Stomach smooth muscle (tissue), 2 donors: ENCODE measurements around the gene DDX52.

Experiments
- H3K27ac ChIP-seq: one replicate; pipeline ENCODE4 v1.7.0; 2013; ENCODE audit warnings: mild to moderate bottlenecking, low read length, inconsistent platforms
- H3K27me3 ChIP-seq, 2 donors: one replicate each; pipeline ENCODE4 v1.7.0; 2013; ENCODE audit warnings: low read length in 2 of 2; ENCODE audit not compliant: insufficient read depth in 2 of 2, control insufficient read depth in 1 of 2
- H3K36me3 ChIP-seq, 2 donors: one replicate each; pipeline ENCODE4 v1.7.0; 2013; ENCODE audit warnings: low read length in 2 of 2; ENCODE audit not compliant: control insufficient read depth in 2 of 2, insufficient read depth in 2 of 2
- H3K4me1 ChIP-seq: one replicate; pipeline ENCODE4 v1.7.0; 2013; ENCODE audit warnings: low read length; ENCODE audit not compliant: control insufficient read depth, insufficient read depth
- H3K4me3 ChIP-seq, 2 donors: one replicate each; pipeline ENCODE4 v1.7.0; 2013; ENCODE audit warnings: low read length in 2 of 2
- H3K9ac ChIP-seq, 2 donors: one replicate each; pipeline ENCODE4 v1.7.0; 2013; ENCODE audit warnings: low read length in 2 of 2, mild to moderate bottlenecking in 1 of 2
- H3K9me3 ChIP-seq, 2 donors: one replicate each; pipeline ENCODE4 v1.7.0; 2013; ENCODE audit warnings: low read length in 2 of 2; ENCODE audit not compliant: control insufficient read depth in 2 of 2
- donor health status: healthy.
- donor health status: Pancreatic carcinoma.

DDX52 gene

DNA sequence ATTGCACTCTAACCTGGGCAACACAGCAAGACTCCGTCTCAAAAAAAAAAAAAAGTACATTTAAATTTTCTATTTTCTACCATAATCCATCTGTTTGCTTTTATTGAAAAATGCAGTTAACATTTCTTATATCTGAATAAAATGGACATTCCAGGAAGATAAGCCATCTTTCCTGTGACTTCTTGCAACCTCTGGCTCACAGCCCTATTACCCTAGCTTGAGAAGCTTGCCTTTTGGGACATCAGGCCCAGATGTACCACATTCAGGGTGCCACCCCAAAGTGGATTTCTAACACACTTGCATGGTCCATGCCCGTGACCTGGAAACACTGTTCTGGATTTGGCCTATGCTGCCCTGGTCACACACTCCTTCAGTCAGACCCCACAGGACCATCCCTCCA is 30.1 kb upstream of the DDX52 start:
- Histone ChIP-seq H3K36me3 (no peaks in the 10 kb centered on the region), H3K4me1 (no peaks in the 10 kb centered on the region), H3K27me3 (no peaks in the 10 kb centered on the region), H3K9ac (no peak overlapping the region), H3K27ac (no peak overlapping the region), H3K4me3 (no peak overlapping the region), H3K9me3 (peaks cover under 1 to 1% of the 10 kb centered on the region in 2 donors)

DNA sequence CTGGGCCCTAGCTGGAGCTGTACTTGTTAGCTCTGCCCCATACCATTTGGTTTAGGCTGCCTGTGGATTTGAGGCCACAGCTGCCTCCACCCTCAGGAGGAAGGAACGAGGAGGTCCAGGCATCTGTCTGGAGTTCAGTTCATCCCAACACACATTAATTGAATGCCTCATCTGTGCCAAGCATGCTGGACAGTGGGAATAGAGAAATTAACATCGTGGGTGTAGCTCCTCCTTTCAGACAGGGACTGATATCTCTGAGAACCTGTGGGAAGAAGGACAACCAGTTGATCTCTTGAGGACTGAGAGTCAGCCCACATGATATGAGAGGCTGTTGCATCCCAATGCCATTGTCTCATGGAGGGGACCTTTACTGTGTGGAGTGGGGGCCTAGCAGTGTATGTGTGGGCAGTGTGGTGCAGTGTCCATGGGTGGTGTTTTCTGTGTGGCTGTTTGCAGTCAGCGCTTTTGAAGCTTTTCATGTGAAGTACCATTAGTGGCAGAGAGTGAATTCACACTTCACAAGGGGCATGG is 29.4 kb upstream of the DDX52 start:
- H3K9ac ChIP-seq, result no peak overlapping the region
- H3K36me3 ChIP-seq, result no peaks in the 10 kb centered on the region
- no peak overlapping the region for H3K27ac ChIP-seq
- H3K27me3 ChIP-seq, result no peaks in the 10 kb centered on the region
- H3K4me3 ChIP-seq, result no peak overlapping the region
- H3K4me1 ChIP-seq, result no peaks in the 10 kb centered on the region
- no peaks in the 10 kb centered on the region for H3K9me3 ChIP-seq

DNA sequence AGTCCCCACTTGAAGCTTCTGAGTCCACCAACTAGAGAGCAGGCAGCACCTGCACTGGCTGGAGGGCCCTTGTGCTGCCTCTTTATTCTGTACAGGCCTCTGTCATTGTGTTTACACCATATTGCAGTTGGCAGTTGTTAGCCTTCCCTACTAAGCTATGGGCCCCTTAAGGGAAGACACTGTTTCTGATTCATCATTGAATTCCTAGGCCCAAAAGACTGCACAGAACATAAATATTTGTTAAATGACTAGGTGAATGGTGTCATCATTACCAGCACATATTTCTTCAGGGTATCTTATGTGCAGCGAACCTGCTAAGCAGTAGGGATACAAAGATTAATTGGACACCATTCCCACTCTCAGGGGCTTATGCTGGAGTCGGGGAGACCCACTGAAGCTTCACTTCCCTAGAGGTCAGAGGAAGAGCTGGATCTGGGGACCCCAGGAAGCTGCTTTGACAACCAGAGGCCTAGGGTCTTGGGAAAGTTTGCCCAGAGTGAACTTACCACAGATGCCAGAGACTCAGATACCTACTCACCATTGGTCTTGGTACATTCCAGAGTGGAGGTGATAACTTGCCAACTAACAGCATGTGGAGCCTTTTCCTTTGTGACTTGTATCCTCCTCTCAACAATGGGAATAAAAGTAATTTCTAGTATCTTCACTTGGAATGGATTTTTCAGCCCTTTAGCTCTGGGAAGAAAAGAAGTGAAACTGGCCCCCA is 28.7 kb upstream of the DDX52 start:
- H3K27me3 ChIP-seq, result no peaks in the 10 kb centered on the region
- no peak overlapping the region for H3K9ac ChIP-seq
- no peaks in the 10 kb centered on the region for H3K36me3 ChIP-seq
- no peaks in the 10 kb centered on the region for H3K9me3 ChIP-seq
- H3K4me3 ChIP-seq, result no peak overlapping the region
- H3K4me1 ChIP-seq, result no peaks in the 10 kb centered on the region
- no peak overlapping the region for H3K27ac ChIP-seq

DNA sequence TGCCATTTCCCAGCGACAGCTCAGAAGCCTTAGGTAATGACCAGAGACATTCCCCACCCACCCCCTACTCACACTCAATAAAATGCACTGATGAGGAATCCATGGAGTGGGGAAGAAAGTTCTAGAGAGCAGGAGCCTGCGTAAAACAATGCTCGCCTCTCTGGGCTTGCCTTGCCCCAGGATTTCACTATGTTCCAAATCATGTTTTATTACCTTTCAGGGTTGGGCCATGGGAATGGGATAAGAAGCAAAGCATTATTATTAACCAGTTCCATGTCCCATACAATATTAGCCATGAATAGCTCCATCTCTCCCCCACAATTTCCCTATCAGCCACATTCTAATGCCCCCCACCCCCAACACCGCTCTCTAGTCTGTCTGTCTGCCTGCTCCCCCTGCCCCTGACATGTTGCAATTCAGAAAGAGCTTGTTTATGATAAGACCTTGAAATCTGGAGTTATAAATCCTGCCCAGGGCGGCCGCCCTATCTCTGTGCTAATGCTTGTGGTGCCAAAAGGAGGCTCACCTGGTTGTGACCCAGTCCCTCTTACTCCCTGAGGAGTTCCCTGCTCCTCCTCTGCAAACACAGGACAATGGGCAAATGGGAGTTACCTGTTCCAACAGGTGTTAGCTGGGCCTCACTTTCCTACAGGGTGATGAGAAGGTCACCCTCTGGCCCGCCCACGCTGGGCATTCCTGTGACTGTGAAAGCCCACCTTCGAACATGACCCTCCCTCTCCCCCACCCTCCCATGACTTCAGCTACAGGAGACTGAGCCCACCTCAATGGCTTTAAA is 28.0 kb upstream of the DDX52 start:
- Histone ChIP-seq H3K27ac (no peak overlapping the region), H3K36me3 (no peaks in the 10 kb centered on the region), H3K27me3 (no peaks in the 10 kb centered on the region), H3K4me3 (no peak overlapping the region), H3K4me1 (no peaks in the 10 kb centered on the region), H3K9ac (no peak overlapping the region), H3K9me3 (no peaks in the 10 kb centered on the region)

DNA sequence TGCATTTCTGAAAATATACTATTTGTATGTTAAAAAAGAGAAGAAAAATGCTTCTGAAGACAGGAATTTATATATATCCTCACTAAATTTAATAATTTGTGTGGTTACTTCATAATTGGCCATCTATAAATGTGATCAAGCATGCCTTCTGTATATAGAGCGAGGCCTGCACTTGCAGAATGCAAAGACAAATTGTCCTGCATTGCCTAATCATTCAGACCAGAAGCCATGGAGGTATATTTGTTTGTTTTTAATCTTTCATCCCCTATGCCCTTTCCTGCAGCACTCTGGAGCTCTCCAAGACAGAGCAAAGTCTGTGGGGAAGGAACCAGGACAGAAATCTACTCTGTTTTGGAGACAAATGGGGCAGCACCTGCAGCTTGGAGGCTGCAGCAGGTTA is 23.8 kb upstream of the DDX52 start:
- Histone ChIP-seq H3K9ac (no peak overlapping the region), H3K27ac (no peak overlapping the region), H3K4me3 (no peak overlapping the region), H3K36me3 (no peaks in the 10 kb centered on the region), H3K9me3 (no peaks in the 10 kb centered on the region), H3K27me3 (no peaks in the 10 kb centered on the region), H3K4me1 (no peaks in the 10 kb centered on the region)

DNA sequence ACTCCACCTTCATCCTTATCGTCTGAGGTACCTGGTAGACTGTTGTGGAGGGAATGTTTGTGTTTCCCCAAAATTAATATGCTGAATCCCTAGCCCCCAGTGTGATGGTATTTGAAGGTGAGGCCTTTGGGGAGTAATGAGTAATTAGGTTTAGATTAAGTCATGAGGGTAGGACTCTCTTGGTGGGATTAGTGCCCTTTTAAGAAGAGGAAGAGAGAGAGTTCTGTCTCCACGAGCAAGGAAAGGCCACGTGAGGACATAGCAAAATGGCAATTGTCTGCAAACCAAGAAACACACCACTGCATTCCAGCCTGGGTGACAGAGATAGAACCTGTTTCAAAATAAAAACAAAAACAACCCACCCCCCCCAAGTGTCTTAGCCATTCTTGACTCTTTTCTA is 21.0 kb upstream of the DDX52 start:
- Histone ChIP-seq H3K27me3 (no peaks in the 10 kb centered on the region), H3K4me1 (no peaks in the 10 kb centered on the region), H3K36me3 (no peaks in the 10 kb centered on the region)

DNA sequence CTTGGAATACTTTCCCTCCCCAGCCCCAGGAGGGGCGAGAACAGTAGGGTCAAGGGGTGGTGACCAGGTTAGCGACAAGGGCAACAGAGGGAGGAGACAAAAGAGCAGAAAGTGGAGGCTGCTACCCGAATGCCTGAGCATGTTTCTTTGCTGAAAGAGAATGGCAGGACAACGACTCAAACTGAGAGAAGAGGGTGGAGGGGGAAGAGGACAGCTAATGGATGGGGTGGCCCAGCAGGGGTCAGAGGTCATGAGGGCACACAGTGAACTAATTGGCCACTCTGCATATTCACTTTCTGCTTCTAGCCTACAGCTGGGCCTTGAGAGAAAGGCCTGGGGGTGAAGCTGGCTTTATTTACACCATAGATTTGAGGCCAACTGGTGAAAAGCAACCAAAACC is 19.1 kb upstream of the DDX52 start:
- Histone ChIP-seq H3K27ac (no peak overlapping the region), H3K9ac (no peak overlapping the region), H3K27me3 (no peaks in the 10 kb centered on the region), H3K4me3 (no peak overlapping the region), H3K36me3 (no peaks in the 10 kb centered on the region), H3K4me1 (no peaks in the 10 kb centered on the region), H3K9me3 (no peaks in the 10 kb centered on the region)

More for the DNA sequence above, 21.0 kb upstream of the DDX52 start:
- H3K9me3 ChIP-seq, result no peaks in the 10 kb centered on the region
- no peak overlapping the region for H3K9ac ChIP-seq
- H3K4me3 ChIP-seq, result no peak overlapping the region
- H3K27ac ChIP-seq, result no peak overlapping the region

DNA sequence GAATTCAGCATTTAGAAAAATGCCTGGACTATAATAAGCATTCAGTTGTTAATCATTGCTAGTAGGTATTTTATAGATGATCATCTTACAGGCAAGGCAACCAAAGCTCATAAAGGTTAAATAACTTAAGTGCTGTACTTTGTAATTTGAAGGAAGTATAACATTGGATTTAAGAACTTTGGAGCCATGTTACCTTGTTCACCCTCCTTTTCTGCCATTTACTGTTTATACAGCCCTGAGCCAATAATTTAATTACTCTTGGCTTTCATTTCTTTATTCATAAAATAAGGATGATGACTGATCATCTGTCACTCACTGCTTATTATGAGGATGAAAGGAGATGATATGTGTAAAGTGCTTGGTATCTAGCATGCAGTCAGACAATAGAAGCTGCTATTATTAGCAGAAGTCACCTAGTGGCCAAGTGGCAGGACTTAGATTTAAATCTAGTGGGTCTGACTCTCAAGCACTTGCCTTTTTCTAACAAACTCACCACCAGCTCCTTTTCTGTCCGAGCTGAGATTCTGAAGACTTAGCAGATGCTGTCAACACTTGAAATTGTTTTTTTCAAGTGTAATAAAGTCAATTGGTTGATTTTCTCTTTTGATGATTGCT is 18.3 kb upstream of the DDX52 start:
- no peaks in the 10 kb centered on the region for H3K27me3 ChIP-seq
- no peak overlapping the region for H3K4me3 ChIP-seq
- H3K4me1 ChIP-seq, result no peaks in the 10 kb centered on the region
- H3K36me3 ChIP-seq, result no peaks in the 10 kb centered on the region
- H3K9ac ChIP-seq, result no peak overlapping the region
- no peak overlapping the region for H3K27ac ChIP-seq
- H3K9me3 ChIP-seq, result no peaks in the 10 kb centered on the region

DNA sequence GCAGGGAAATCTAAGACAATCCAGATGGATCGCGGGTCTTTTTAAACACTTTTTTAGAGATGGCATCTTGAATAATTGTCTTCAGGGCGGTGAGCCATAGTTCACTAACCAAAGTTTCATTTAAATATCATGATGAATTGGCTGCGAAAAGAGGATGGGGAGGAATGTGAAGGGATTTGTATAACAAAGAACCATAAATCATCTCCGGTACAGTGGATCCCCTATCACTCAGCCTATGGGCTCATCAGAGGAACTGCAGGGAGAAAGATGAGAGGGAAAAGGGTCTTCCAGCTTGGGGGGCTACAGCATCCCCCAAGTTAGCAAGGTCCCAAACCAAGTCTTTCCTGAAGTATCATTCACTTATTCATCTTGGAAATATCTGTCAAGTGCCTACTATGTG is 16.7 kb upstream of the DDX52 start:
- Histone ChIP-seq H3K9ac (no peak overlapping the region), H3K27ac (no peak overlapping the region), H3K27me3 (no peaks in the 10 kb centered on the region), H3K4me1 (no peaks in the 10 kb centered on the region), H3K36me3 (no peaks in the 10 kb centered on the region), H3K9me3 (no peaks in the 10 kb centered on the region), H3K4me3 (no peak overlapping the region)

DNA sequence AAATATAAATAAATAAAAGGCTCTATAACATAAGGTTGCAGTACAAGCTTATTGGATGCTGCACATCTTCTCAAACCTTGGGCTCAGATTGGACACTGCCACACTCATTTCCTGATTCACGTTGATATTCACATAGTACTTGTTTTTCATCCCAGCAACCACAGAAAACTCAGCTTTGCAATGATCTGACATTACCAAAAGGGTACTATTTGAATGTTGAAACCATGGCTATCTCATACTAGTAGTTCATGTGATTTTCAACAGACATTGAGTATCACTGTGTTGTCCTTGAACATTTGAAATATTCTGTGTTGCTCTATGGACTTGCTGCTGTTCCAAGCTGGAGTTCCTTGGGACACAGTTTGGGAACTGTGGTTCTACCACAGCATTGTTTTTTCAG is 14.0 kb upstream of the DDX52 start:
- Histone ChIP-seq H3K4me3 (no peak overlapping the region), H3K36me3 (no peaks in the 10 kb centered on the region), H3K27me3 (no peaks in the 10 kb centered on the region), H3K4me1 (no peaks in the 10 kb centered on the region), H3K27ac (no peak overlapping the region), H3K9ac (no peak overlapping the region), H3K9me3 (no peaks in the 10 kb centered on the region)
